GM21390 (cell line): ENCODE measurements around the gene GLI2.

Experiments
- ATAC-seq: cut with Tn5 transposase; IDR thresholded peaks from one replicate; pipeline ENCODE4 v1.9.1; 2021; ENCODE audit not compliant: unreplicated experiment

Gene GLI2

DNA sequence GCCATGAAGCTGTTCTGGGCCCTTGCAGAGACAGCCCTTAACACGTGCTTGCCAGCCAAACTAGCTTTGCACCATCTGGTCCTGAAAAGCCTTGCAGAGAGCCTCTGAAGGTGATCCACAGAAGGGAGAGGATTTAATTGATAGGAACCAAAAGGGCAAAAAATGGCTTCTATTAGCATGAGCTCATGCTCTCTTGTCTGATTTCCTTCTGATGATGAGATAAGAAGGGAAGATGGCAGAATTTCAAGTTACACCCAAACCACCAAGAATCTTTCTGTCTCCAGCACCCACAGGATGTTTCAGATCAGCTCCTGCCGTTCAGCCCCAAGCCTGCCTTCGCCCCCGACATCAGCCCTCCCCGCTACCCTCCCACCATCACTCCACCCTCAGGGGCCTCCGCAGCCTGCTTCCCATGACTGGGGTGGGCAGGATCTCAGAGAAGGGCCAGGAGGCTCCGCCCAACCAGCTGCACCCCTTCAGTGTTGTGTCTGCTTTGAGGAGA, 23.4 kb upstream of the GLI2 start:
- ATAC-seq = no peak

DNA sequence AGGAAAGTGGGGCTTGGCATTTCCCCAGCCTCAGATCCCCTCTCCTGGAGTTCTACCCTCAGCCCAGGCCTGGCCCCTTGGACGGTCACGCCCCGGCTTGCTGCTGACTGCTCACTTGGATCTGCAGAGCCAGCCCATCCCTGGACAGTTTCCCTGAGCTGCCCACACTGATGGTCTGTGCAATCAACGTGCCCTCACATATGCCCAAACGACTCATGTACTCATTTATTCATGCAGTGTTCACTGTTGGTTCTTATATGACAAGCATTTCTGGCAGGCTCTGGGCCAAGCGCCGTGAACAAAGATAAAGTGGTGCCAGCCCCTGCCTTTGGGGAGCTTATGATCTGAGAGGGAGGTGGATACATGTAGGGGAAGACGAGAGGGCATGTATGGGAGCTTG, 20.3 kb upstream of the GLI2 start:
- ATAC-seq = no peak

DNA sequence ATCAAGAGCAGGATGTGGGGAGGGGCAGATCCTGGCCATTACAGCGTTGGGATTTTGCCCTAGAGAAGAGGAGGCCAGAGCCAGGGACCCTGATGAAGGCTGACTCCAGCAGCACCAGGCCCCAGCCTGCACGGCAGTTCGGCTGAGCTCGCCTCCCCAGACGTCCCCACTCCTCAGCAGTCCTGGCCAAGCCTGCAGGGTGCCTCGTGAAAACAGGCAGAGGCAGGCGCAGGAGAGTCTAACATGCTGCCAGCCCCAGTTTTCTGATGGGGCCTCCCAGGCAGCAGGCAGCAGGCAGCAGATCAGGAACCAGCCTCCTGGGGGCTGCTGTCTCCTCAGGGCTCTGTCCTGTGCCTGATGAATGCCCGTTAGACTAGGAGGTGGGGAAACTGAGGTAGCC, 19.7 kb upstream of the GLI2 start:
- no peak for ATAC-seq

DNA sequence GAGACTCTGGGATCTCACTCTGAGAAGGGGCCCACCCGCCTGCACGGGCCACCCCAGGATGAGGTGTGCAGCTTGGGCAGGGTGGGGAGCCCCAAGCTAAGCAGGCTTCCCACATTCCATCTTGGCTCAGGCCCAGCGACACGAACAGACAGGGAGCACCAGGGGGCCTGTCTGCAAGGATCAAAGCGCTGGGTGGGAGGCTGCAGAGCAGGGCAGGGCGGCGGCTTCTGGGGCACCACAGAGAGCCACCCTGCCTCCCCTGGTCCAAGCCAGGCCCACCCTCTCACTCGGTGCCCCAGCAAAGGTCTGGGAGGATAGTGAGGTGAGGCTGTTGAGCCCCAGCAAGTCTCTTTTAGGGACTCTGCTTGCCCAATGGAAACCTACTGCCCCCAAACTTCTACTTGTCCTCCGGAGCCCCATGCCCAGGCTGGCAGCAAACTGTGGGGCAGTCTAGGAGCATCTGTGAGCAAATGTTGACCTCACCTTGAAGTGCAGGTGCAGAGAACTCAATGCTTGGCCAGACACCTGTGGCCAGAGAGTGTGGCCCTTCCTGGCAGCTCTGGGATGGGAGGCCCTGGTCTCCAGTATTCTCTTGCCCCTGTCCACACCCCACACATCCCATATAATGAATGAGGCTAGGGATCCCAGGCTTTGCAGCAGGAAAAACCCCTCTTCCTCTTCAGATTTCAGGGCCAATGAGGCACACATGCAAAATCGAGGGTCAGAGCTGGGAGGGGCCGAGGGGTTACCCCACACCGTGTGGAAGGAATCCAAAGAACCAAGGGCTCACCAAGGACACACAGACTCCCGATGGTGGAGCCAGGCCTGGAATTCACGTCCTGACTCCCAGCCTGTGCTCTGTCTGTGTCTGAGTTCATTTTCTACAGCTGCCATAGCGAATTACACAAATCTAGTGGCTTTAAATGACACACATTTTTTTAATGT, 18.8 kb upstream of the GLI2 start:
- ATAC-seq = no peak

DNA sequence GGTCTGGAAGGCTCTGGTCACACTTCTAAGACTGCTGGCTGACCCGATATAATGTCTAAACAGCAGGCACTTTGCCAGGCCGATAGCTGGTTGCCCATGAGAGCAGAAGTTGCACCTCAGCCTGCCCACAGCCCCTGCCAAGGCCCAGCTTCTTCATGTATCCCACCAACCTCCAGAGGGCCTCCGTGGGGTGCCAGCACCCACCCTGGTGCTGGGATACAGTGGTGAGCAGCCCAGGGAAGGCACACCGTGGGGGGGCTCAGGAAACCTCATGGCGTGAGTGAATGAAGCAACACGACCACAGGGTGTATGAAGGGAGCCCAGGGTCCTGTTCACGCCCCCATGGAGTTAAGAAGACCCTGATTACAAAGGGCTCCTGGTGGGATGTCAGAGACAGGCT, 16.2 kb upstream of the GLI2 start:
- ATAC-seq = no peak

DNA sequence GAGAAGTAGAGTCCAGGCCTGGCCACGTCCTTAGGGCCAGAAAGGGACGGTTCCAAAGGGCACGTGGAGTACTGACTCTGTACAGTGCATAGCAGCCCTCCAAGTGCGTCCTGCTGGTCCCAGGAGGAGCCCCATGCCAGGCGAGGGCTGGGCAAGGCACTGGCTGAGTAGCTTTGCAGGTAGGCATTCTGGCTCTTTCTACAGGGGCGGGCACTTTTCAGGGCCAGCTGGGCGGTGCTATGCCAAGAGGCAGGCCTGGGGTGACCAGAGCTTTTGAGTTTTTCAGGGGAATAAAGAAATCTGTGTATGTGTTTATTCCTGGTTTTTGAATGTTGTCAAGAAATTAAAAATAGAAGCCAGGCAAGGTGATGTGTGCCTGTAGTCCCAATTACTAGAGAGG, 15.4 kb upstream of the GLI2 start:
- ATAC-seq = no peak

DNA sequence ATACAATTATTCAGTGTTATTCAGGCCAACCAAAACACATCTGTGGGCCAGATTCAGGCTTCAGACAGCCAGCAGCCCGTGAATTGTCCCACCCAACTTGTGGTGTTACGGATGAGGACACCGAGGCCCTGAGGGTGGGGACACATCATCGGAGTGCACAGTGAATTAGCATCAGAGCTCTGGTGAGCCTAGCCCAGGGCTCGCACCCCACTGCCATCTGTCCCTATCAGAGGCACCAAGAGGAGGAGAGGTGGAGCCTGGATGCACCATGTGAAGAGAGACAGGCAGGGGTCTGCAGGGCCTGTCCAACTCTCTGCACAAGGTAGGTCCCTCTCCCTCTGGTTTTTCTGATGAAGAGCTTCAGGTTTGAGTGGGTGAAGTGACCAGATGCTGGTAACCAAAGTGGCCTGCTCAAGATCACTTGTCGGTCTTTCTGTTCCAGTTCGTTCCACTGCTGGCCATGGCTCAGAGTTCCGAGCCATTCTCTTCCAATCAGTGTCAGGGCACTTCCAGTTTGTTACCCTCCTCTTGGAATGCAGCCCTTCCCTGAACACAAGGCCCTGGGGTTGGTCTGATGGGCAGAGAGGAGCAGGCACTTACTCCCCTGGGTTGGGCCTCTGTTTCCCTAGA, 14.8 kb upstream of the GLI2 start:
- no peak for ATAC-seq

DNA sequence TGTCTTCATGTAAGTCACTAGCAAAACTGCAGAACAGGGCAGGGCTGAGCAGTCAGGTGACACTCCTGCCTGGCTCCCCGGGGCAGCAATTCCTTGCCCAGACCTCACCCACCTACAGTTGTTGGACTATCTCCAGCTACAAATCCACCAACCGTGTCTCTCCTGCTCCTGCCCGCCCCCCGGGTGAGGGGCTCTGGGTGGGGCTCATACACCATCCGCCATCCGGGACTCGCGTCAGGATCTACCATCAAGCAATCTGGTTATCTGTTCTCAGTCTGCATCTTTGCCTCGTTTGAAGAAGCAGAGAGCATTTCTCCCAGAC, 13.5 kb upstream of the GLI2 start:
- ATAC-seq = no peak

DNA sequence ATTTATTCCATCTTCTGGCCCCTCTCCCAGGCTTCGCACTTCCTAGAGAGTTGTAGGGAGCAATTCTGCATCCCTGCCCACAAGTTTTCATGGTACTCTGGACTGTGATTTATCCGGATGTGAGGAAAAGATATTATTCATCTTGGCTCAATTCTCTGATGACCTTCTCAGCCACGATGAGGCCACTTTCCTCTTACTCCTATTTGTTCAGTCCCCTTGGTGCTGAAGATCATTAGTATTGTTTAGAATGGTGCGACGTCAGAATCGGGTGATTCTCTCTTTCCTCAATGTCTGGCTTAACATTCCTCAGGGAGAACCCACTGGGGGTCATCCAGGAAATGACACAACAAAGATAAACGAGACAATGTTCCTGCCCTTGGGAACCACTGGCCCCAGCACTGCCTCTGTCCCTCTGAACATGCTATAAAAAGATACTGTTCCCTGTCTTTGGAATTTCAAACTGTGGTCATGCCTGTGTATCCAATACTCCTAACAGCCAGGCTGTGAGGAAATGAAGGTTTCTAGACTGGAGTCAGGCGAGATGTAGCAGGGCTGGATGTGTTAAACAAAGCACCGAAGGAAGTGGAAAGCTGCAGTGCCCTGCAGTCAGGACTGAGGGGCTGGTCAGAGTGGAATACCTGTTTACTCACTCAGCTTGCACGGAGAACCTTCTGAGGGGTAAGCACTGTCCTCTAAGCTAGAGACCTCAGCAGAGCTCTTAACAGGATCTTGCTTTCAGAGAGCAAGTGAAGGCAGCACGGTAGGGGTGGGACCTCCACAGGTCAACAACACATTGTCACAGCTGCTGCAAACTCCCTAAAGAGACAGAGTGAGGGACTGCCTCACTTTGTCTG, 12.9 kb upstream of the GLI2 start:
- ATAC-seq = no peak

DNA sequence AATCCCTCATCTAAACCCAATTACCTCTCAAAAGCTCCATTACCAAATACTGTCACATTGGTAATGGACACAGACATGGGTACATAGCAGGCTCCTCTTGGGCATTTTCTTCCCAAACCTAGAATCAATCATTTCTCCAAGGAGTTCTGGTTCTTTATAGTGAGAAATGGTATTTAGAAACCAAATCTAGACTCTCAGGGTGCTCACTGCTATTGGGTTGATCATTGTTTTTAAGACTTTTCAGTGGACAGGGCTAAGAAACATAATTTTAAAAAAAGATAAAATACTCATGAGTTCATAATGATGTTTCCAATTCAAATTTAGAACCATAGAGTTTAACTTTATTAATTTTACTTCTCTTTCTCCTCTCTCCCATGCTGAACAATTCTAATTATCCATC, 9.4 kb upstream of the GLI2 start:
- ATAC-seq = no peak

DNA sequence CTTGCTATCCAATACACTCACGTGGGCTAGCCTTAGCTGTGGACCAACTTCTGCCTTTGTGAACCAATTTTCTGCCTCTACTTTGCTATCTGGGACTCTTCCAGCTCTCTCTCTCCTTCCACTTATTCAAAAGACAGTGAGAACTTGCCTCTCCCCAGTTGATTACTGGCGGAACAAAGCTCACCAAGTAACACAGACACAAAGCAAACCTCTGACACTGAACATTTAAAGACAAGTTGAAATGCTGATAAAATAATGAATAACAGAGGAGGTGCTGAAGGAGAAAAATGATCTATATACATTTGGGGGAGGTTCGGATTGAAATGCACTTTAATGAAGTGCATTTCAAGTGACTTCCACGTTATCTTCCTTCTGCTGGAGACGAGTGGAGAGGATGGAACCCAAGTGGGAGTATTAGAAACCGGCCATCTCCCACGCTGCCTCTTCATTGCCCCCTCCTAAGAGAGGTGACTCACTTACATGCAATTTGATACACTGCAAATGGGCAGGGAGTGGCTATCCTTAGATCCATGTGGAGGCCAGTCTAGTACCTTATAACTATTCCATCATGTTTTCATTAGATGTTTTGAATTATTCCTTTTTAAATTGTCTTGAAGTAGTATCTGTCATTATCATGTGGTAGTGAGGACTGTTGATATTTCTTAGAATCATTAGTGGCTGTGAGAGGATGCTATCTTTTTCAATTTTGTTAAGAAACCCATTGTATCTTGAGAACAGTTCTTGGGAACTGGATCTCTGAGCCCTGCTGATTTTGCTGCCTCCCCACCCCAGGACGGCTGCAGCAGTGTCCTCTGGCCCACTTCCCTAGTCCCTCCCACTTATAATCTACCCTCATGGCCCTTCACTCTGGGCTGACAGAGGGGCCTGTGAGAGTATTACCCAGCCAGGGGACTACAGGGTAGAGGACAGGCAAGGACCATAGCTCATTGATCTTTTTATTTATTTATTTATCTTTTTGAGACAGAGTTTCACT, 6.0 kb upstream of the GLI2 start:
- no peak for ATAC-seq

DNA sequence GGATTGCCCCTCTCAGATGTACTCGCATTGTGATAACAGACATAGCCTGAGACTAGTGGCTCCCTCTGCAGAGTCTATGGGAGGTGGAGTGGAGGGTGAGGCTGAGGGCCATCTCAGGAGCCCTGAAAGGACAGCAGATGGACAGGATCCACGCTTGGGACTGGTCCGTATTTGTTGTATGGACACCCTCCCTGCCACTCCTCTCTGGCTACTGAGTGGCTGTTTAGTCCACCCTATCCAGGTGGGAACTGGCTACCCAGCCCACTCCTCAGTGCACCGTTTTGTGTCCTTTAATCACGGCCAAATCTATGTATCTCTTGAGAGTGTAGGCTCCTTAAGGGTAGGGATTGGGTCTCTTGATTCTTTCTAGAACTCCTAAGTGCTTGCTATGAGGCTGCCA, 4.5 kb upstream of the GLI2 start:
- ATAC-seq = no peak

DNA sequence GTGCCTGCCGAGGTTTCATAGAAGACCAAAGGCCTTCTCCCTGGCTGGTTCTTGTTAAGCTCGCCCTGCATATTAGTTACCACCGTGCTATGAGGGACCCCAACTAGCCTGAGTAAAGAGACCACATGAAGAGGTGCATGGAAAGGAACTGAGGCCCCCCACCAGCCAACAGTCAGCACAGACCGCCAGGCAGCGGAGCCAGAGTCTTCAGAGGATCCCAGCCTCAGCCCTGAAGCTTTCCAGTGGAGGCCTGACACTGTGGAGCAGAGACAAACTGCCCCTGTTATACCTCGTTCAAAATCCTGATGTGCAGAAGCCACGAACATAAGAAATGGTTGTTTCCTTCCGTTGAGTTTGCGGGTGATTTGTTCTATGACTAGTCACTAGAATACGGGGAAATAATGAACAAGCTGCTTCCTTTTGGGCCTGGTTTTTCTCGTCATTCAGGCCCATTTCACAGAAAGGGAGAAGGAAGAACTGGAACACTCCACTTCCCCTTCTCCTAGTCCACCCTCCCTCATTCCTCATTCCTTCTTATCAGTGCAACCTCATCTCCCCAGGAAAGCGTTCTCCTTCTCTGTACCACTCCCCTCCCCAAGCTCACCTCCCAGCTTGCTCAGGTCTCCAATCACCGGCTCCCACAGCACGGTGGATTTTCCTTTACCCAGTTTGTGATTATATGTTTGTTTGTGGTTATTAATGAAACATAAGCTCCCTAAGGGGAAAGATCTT, 3.0 kb upstream of the GLI2 start:
- ATAC-seq = no peak

DNA sequence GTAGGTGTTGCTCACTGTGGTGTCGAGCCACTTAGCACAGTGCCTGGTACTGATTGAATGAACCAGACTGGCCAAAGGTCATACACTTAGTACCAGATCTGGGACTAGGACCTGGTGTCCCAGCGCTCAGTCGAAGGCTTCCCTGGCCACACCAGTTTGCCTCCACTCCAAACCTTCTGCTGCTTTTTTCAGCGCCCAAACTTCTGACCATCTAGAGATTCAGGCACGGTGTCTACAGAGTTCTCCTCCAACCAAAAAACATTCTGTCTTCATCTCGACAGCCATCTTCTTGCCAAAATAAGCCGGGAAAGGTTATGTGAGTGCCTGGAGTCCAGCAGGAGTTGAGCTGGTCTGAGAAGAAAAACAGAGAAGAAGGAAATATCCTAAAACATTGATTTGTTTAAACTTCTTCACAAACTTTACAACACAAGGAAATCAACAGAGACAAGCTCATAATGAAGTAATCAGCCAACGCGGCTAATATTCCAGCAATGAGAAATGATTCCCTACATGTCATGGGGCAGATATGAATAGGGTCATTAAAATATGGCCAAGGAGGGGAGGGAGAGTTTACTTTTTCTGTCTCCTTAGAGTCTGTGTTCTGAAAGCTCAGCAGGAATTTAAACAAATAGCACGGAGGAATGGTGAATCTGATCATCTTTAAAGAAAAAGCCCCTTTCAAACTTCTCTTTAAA, 2.3 kb upstream of the GLI2 start:
- ATAC-seq = no peak

DNA sequence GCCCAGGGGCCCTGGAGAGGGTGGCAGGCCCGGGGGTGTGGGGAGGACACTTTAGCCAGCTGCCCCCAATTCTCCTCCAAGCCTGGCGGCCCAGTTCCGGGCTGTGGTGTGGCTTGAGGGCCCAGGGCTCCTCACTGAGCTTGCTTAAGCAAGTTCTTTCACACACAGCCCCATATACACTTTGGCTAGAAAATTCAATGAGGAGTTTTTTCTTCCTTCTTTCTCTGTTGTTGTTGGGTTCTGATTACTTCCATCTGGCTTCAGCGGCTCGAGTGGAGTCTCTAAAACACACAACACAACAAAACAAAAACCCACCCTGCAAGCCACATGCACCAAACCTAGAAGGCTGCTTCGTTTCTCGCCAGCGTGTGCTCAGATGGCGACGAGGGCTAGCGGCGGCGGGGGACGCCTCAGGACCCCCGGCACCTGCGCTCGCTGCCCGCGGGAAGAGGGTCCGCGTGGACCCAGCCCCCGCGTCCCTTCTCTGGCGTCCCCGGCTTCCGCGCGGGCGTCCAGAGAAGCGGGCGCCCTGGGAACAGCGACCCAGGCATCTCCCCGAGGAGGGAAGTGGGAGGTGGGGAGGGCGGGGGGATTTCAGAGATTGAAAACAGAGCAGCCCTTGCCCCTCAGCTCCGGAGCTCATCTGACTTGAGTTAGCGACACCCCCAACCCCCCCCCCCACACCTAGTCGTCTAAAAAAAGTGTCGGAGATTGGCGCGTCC, 577 bp upstream of the GLI2 start:
- no peak for ATAC-seq

DNA sequence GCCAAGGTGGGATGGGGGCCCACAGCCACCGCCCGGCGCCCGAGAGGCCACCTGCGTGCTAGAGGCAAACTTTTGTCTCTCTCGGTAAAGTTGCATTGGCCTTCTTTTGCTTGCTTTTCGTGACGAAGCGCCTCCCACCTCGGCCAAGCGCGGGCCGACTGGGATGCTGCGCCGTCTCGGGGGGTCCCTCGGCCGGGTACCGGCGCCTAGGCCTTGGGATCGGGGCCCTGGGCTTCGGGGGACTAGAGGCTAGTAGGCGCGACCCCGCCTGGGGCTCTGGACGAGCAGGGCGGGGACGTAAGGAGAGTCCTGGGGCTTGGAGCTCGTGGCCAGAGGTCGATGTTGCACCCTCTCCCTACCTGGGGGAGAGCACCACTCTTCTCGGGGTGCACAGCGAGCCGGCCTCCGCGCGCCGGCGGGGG, 545 bp downstream of the GLI2 start:
- ATAC-seq = no peak

DNA sequence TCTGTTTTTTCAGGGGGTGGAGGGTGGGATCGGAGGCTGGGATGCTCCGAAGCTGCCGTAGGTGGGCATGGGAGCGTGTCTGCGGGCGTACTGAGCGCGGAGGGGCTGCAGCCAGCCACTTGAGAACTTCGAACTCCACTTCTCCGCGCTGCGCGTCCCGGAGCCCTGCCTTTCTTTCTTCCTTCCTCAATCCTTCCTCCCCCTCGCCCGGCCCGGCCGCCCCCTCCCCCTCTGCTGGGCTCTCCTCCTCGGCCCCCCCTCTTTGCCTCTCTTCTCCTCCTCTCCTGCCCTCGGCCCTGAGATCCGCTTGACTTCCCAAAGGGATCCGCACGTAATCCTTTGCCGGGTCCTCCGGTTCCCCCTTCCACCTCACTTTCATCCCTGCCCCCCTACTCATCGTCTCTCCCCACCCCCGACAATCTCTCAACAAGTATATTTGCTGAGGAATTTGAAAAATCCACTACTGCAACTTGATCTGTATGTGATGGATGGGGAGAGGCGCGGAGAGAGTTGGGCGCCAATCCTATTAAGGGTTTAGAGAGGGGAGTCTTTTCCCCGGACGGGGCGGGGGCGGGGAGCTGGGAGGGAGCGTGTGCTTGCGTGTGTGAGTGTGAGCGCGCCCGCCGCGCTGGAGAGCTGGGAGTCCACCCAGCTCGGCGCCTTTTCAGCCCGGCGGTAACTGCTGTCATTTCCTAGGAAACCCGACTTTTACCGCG, 1.1 kb downstream of the GLI2 start:
- no peak for ATAC-seq
